Putamen (tissue), 1 donor: Measurements from ENCODE around the gene WWOX.
A peak's percentile ranks its signal among the peaks of the same experiment; 100 is the strongest.

ENCODE experiments used
- DNase-seq: peaks from one replicate; pipeline ENCODE4 v3.0.0-alpha.2; 2016; ENCODE audit warnings: low spot score

Gene WWOX

GRCh38 chr16:78770353-78771091 lies 671.1 kb downstream of the WWOX start:
- peak; percentile 73 for DNase-seq

- no peak for DNase-seq
Observed at GRCh38 chr16:78773291-78773702, 673.8 kb downstream of the WWOX start.

GRCh38 chr16:78773706-78774105 lies 674.3 kb downstream of the WWOX start:
- DNase-seq: no peak

- DNase-seq: no peak
Observed at GRCh38 chr16:78775161-78775561, 675.7 kb downstream of the WWOX start.

GRCh38 chr16:78778101-78779004 lies 678.9 kb downstream of the WWOX start:
- DNase-seq: no peak

- no peak for DNase-seq
Observed at GRCh38 chr16:78780808-78781207, 681.4 kb downstream of the WWOX start.

GRCh38 chr16:78782572-78782971 lies 683.1 kb downstream of the WWOX start:
- no peak for DNase-seq

GRCh38 chr16:78783570-78784079 lies 684.2 kb downstream of the WWOX start:
- DNase-seq: no peak

- no peak for DNase-seq
Observed at GRCh38 chr16:78784771-78785170, 685.3 kb downstream of the WWOX start.

GRCh38 chr16:78785218-78785617 lies 685.8 kb downstream of the WWOX start:
- no peak for DNase-seq

- DNase-seq: no peak
Observed at GRCh38 chr16:78786635-78787034, 687.2 kb downstream of the WWOX start.

- DNase-seq: no peak
Observed at GRCh38 chr16:78788276-78788675, 688.8 kb downstream of the WWOX start.

GRCh38 chr16:78788696-78789095 lies 689.2 kb downstream of the WWOX start:
- no peak for DNase-seq

- no peak for DNase-seq
Observed at GRCh38 chr16:78789561-78789960, 690.1 kb downstream of the WWOX start.

GRCh38 chr16:78791011-78791410 lies 691.6 kb downstream of the WWOX start:
- DNase-seq: no peak

GRCh38 chr16:78791926-78792325 lies 692.5 kb downstream of the WWOX start:
- no peak for DNase-seq

GRCh38 chr16:78792952-78793351 lies 693.5 kb downstream of the WWOX start:
- DNase-seq: no peak

- no peak for DNase-seq
Observed at GRCh38 chr16:78794581-78795250, 695.3 kb downstream of the WWOX start.

GRCh38 chr16:78795433-78795832 lies 696.0 kb downstream of the WWOX start:
- no peak for DNase-seq

GRCh38 chr16:78796221-78796866 lies 696.9 kb downstream of the WWOX start:
- peak; percentile 64 for DNase-seq

- DNase-seq: no peak
Observed at GRCh38 chr16:78799429-78799828, 700.0 kb downstream of the WWOX start.

- DNase-seq: no peak
Observed at GRCh38 chr16:78800523-78800922, 701.1 kb downstream of the WWOX start.
